GM12891 (cell line): Measurements from ENCODE around the gene RBMS3.

ENCODE experiments used
- POLR2A ChIP-seq: IDR thresholded peaks from 2 replicates; pipeline ENCODE4 v1.6.1; 2011; ENCODE audit warnings: low read depth, low read length, control low read depth
- POLR2AphosphoS5 ChIP-seq: IDR thresholded peaks from 2 replicates; pipeline ENCODE4 v1.6.1; 2011; ENCODE audit warnings: low read depth, low read length, control low read depth

GRCh38 chr3:29796808-29797207 is 515.9 kb downstream of the RBMS3 start:
- TF ChIP-seq POLR2A (no peak), POLR2AphosphoS5 (no peak)
